ENCODE measurements around the gene CALY. TPM values are rescaled to one million over a fixed set of nuclear protein-coding genes. Genes with fewer than 3 reads are reported as not detected.

The CALY gene
- total RNA-seq, 2 donors from 2014 or later = 9.4 TPM; not detected in 1

DNA sequence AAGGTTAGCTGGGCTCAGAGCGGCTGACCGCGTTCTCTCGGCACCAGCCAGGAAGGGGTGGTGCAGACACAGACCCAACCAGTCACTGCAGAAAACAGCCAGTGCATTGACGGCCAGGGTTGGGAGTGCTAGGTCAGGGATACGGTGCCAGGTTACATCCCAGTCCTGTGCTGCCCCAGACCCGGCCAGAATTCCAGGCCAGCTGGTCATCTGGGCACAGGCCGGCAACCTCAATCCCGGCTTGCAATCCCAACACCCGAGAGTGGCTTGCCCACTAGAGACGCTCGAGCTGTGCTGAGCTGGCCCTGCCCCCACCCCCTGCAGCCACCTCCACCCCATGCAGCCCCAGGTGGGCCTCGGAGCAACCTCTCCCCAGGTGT, 14.2 kb upstream of the CALY start:
- Histone ChIP-seq H3K4me3 (no peak overlapping the region), H3K27me3 (replicated peaks; ENCODE audit: insufficient read depth) (no peaks in the 10 kb centered on the region), H3K4me1 (replicated peaks) (no peaks in the 10 kb centered on the region), H3K36me3 (no peaks in the 10 kb centered on the region), H3K27ac (no peak overlapping the region), H3K9me3 (no peaks in the 10 kb centered on the region)
- 57% methylated on average over 12 of the region's 13 CpGs for WGBS
- intact Hi-C loops (cut with DNase I) = no loop called here
- no peak for DNase-seq (ENCODE audit: low spot score)
- TF ChIP-seq POLR2A (IDR thresholded peaks at IDR 0.05) (no peak), POLR2AphosphoS5 (IDR thresholded peaks at IDR 0.05) (no peak)
- TF ChIP-seq, protein P1, sequence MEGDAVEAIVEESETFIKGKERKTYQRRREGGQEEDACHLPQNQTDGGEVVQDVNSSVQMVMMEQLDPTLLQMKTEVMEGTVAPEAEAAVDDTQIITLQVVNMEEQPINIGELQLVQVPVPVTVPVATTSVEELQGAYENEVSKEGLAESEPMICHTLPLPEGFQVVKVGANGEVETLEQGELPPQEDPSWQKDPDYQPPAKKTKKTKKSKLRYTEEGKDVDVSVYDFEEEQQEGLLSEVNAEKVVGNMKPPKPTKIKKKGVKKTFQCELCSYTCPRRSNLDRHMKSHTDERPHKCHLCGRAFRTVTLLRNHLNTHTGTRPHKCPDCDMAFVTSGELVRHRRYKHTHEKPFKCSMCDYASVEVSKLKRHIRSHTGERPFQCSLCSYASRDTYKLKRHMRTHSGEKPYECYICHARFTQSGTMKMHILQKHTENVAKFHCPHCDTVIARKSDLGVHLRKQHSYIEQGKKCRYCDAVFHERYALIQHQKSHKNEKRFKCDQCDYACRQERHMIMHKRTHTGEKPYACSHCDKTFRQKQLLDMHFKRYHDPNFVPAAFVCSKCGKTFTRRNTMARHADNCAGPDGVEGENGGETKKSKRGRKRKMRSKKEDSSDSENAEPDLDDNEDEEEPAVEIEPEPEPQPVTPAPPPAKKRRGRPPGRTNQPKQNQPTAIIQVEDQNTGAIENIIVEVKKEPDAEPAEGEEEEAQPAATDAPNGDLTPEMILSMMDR (IDR thresholded peaks at IDR 0.05) = no peak

DNA sequence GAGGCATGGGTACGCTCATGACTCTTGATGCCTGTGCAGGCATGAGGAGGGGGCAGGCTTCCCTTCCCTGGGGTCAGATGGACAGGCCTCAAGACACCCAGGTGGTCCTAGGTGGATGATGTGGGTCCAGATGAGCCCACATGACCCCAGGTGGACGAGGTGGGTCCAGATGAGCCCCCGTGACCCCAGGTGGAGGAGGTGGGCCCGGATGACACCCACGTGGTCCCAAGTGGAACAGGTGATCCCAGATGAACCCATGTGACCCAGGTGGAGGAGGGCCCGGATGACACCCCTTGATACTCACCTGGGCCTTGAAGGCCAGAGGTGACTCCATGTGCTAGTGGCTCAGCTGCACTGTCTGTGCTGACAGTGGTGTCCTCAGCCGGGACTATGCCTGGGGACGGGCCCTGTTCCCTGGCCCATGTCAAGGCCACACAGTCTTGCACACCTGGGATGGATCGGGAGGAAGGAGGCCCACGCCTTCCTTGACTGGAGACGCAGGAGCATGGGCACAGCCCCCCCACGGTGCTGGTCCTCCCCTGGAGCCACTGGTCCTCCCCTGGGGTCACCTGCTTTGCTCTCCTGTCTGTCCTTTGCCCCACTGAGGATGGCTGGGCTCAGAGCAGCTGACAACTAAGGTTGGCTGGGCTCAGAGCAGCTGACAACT, 13.7 kb upstream of the CALY start:
- 80% methylated on average over 12 of the region's 12 CpGs for WGBS
- DNase-seq (ENCODE audit: low spot score) = no peak
- Histone ChIP-seq H3K4me1 (replicated peaks) (no peaks in the 10 kb centered on the region), H3K36me3 (no peaks in the 10 kb centered on the region), H3K27me3 (replicated peaks; ENCODE audit: insufficient read depth) (no peaks in the 10 kb centered on the region), H3K9me3 (no peaks in the 10 kb centered on the region), H3K27ac (no peak overlapping the region), H3K4me3 (no peak overlapping the region)
- no peak for TF ChIP-seq POLR2A (IDR thresholded peaks at IDR 0.05)
- TF ChIP-seq POLR2AphosphoS5 (IDR thresholded peaks at IDR 0.05) = no peak
- TF ChIP-seq, protein P1 (IDR thresholded peaks at IDR 0.05) = no peak
- intact Hi-C loops (cut with DNase I) = no loop called here

DNA sequence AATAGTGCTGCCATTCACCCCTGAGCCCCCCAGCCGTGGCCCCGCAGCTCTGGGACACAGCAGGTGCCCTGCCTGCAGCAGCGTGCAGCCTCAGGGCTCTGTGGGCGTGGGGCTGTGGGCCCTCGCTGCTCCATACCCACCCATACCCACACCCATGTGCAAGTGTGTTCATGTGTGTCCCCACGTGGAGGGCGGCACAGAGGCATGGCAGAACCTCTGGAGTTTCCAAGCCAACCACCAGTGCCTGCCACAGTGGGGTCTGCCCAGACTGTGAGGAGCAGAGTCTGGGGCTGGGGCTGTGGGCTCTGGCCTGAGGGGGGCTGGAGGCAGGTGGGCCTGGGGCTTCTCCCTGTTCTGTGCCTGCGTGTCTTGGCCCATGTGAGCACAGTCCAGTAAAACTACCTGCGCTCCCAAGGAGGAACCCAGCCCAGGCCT, 12.9 kb upstream of the CALY start:
- no peak overlapping the region for H3K4me3 ChIP-seq
- H3K36me3 ChIP-seq = no peaks in the 10 kb centered on the region
- no peaks in the 10 kb centered on the region for H3K27me3 ChIP-seq (replicated peaks; ENCODE audit: insufficient read depth)
- H3K9me3 ChIP-seq = no peaks in the 10 kb centered on the region
- H3K27ac ChIP-seq = no peak overlapping the region
- TF ChIP-seq POLR2A (IDR thresholded peaks at IDR 0.05) (no peak), POLR2AphosphoS5 (IDR thresholded peaks at IDR 0.05) (no peak)
- TF ChIP-seq, protein P1 (IDR thresholded peaks at IDR 0.05) = no peak
- WGBS = 66% methylated on average over 9 of the region's 9 CpGs
- no peak for DNase-seq (ENCODE audit: low spot score)
- no peaks in the 10 kb centered on the region for H3K4me1 ChIP-seq (replicated peaks)
- intact Hi-C loops (cut with DNase I) = no loop called here

DNA sequence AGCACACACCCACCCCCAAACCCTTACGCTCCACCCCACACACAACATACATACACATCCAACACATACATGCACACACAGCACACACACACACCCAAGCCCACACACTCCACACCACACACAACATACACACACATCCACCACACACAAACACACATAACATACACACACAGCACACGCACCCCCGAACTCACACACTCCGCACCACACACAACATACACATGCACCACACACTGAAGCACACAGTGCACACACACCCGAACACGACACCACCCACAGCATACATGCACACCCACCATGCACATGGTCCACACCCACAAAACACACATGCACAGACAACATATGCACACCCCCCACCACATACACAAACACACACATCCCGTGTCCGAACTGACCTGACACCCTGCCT, 12.5 kb upstream of the CALY start:
- Histone ChIP-seq H3K36me3 (no peaks in the 10 kb centered on the region), H3K4me3 (no peak overlapping the region), H3K9me3 (no peaks in the 10 kb centered on the region), H3K27ac (no peak overlapping the region), H3K4me1 (replicated peaks) (no peaks in the 10 kb centered on the region), H3K27me3 (replicated peaks; ENCODE audit: insufficient read depth) (no peaks in the 10 kb centered on the region)
- no peak for DNase-seq (ENCODE audit: low spot score)
- no peak for TF ChIP-seq POLR2AphosphoS5 (IDR thresholded peaks at IDR 0.05)
- TF ChIP-seq, protein P1 (IDR thresholded peaks at IDR 0.05) = no peak
- 91% methylated on average over 8 of the region's 8 CpGs for WGBS
- intact Hi-C loops (cut with DNase I) = no loop called here
